Colon (tissue), 2 donors: ENCODE measurements around the gene ECE1.

ENCODE experiments used
- FAIRE-seq: peaks from 2 replicates; lab custom pipeline; 2012; peaks lifted over from hg19 to GRCh38; lab: Jason Lieb, UNC
- donor health status: control.
- donor health status: control.

Gene ECE1

DNA sequence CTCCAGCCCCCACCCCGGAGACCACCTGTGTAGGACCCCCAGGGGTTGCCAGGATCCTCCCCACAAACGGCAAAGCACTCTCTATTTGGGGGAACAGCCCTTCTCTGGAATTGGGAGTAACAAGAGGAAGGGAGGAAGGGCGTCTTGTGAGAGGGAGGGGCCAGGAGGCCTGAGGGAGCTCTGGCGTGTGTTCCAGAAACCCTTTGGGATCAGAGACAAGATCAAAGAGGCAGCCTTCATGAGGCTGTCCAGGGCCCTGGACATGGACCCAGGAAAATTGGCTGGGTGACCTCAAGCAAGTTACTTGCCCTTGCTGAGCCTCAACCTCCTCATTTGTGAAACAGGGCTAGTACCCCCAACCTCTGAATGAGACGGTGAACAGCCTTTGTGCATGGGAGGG is 18.1 kb upstream of the ECE1 start:
- FAIRE-seq, result no peak

DNA sequence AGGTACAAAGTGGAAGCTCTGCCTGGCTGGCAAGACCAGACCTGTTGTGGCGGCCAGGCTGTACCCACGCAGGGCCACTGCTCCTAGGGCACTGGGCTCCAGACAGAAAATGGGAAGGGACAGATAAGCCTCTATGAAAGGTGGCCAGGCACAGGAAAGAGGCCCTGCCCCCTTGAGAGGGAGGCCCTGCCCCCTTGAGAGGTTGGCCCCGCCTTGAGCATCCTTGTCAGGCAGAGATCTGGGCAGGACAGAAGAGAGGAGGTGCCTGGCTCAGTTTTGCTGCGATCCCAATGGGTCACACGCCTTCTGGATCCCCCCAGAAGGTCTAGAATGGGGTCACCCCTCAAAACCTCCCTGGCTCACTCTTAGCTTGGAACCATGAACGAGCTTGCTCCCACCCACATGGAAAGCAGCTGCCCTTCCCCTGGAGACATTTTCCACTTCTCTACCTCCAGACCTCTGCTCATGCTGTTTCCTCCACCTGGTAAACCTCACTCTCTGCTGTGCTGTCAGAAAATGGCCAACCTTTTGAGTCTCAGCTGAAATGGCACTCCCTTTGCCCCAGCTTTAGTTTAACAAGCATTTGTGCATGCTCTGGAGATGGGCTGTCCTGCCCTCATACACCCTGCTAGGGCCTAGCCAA is 17.5 kb upstream of the ECE1 start:
- no peak for FAIRE-seq

DNA sequence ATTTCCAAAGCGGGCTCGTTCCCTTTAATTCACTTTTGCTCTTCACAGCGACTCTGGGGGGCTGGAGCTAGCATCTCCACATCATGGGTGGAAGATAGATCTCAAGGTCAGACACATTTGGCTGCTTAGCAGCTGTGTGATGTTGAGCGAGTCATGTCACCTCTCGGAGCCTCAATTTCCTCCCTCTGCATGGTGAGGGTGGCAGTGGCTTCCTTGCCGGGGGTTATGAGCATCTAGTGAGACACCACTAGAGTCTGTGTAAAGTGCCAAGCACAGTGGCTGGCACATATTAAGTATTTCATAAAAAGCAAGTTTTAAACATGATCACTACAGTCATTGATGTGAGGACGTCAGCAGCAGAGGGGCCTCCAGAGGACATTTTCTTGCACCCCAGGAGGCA is 16.9 kb upstream of the ECE1 start:
- FAIRE-seq, result no peak

DNA sequence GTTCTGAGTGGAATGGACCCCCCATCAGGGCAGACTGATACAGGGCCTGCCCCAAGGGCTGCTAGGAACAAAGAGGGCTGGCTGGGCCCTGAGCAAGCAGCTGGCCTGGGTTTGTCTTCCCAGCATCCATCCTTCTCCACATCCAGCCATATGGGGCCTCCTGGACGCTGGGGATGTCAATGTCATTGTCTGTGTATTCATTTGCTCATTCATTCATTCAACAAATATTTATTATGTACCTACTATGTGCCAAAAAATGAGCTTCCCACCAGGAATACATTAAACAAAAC is 15.6 kb upstream of the ECE1 start:
- no peak for FAIRE-seq

DNA sequence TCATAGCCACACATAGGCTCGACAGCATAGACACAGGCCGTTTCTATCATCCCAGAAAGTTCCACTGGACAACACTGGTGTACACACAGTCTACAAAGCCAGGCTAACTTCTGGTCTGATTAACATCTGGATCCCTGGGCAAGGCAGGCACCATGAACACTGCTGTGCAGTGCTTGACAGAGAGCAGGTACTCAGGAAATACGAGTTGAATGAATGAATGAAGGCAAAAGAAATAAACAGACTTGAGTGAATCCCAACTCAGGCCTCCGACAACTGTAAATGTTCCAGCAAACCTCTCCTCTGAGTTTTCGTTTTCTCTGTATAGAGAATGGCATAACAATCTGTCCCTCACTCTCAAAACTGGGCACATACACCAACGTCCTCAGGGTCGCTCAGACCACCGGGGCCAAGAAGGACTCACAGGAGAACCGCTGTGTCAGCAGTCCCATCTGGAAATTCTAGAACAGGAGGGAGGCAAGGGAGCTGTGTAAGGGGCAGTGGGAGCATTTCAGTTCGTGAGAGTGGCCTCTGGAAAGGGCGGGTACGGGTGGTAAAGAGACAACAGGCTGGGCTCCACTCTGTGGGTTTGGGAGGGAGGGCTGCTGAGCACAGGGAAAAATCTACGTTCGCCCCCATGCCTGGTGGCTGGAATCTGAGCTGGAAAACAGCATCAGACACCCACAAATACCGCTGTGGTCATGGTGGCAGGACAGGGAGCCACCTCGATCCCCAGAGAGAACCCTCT is 15.1 kb upstream of the ECE1 start:
- FAIRE-seq, result no peak

DNA sequence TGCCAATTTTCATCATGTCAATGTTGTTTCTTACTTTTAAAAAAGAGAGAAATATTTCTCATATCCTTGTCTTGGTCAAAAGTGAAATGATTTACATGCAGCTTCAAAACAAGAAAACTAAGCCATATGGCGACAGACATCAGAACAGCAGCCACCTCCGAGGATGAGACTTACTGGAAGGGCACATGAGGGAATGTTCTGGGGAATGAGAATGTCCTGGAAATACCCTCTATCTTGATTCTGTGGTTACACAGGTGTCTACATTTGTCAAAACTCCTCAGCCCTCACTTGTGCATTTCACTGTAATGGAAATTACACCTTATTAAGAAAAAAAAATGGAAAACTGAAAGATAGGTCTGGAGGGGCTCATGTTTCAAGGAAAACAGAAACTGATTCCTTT is 14.2 kb upstream of the ECE1 start:
- FAIRE-seq, result no peak

DNA sequence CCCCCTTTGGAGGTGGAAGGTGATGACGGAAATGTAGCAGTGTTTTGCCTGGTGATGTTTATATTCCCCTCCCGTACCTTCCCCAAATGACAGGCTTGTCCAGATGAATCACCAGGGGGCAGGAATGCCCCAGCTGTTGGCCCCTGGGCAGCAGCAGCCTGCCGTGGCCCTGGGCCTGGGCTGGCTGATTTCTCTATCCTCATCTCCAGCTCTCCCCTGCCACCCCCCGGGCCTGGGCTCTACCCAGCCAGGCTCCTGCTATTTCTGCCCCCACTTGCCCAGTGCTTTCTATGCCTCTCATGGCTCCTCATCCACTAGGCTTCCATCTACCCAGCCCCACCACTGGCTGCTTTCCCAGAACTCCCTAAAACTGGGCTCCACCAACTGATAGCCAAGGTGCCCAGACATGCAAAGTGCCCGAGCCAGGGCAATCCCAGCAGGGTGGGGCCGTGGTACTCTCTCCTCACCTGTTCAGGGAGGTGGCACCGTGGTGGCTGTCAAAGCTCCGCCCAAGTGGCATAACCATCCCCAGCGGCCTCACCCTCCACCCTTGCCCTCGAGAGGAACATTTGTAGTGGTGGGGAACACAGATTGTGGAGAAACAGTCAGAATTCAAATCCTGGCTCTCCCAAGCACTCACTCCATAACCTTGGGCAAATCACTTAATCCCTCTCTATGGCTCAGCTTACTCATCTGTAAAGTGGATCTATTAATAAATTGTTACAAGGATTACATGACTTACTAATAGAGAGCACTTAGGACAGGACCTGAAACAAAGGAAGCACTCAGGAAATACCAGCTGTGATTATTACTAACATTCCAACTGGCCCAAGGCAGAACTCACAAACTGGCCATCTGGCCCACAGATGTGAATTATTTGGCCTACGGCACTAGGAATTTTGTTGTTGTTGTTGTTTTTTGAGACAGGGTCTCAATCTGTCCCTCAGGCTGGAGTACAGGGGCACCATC is 12.8 kb upstream of the ECE1 start:
- FAIRE-seq, result no peak

DNA sequence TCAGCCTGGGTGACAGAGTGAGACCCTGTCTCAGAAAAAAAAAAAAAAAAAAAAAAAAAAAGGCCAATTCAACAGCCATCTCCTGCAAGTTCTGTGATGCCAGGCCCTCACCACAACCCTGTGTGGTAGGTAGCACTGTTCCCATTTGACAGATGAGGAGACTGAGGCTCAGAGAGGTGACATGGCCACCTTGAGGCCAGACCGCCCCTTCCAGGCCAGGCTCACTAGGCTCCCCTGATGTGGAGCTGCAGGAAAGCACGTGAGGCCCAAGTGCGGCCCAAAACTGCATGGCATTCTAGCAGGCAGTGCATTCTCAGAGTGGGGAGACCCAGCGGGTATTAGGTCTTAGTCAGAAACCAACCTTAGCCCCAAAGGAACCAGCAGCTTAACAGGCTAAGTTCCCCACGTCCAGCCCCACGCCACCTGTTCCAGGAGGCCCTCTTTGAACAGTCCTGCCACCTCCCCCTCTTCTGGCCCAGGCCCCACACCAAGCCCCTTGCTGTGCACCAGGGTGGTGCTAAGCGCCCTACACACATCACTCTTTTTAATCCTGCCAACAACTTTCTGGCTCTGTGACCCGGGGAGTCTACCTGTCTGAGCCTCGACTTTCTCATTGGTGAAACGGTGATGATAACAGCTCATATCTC is 11.7 kb upstream of the ECE1 start:
- no peak for FAIRE-seq

DNA sequence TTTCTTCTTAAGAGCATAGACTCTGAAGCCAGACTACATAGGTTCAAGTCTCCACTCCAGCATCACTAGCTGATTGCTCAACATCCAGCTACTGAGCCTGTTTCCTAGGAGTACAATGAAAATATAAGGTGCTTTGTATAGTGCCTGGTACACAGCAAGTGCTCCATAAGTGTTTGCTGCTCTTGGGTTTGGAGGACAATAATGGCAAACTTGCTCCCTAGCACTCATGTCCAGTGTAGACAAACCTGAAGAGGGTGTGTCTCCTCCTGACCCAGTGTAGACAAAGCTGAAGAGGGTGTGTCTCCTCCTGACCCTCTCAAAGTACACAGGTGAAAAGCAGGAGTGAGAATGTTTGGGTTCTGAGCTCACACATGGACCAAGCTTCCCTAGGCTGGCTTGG is 10.5 kb upstream of the ECE1 start:
- FAIRE-seq, result no peak

DNA sequence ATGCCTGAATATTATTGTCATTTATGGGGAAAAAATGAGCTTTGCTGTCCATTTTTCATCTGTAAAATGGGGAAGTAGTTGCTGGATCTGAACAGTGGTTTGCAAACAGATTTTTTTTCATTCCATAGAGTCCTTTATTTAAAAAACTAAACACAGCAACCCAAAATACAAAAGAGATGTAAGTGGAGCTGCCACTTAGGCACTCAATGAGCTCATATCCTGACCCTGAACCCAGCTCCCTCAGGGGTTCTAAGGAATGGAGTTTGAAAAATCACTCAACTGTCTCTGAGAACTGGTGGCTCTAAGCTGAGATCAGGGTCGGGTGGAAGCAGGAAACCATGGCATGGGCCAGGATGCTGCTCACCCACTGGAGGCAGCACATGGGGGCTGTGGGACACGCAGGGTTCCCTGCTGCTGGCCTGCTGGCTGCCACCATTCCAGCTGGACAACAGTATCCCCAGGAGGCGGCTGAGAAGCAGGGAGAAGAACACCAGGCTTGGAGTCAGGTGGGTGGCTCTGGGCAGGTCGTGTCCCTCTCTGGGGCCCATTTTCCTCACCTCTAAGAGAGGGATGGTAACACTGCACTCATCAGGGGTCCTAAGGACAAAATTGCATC is 9.6 kb upstream of the ECE1 start:
- no peak for FAIRE-seq

DNA sequence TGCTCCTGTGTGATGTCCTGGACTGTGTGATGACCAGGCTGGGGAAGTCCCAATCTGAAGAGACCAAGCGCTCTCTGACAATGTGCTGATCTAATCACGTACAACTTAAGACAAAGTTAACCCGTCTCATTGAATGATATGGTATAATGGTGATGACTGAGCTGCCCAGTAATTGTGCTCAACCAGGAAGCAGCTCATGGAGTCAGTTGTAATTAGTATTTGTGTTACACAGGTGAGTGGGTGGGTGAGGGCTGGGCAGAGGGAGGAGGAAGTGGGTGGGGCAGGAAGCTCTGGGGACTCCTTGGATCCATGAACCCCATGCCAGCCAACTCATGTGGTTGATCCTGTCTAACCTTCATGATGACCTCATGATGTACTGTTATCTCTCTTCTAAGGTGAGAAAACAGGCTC is 8.7 kb upstream of the ECE1 start:
- FAIRE-seq, result no peak

DNA sequence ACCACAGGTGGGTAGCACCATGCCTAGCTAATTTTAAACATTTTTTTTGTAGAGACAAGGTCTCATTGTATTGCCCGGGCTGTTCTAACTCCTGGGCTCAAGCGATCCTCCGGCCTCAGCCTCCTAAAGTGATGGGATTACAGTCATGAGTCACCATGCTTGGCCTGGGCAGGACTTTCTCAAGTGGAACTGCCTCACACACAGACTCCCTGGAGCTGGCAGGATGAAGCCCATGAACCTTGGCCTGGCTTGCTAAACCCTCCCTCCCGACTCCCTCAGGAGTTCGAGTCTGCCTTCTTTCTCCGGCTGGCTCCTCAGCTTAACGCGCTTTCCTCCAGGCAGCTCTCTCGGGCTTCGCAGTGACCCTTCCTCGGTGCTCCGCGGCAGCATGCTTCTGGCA is 7.7 kb upstream of the ECE1 start:
- FAIRE-seq, result no peak

DNA sequence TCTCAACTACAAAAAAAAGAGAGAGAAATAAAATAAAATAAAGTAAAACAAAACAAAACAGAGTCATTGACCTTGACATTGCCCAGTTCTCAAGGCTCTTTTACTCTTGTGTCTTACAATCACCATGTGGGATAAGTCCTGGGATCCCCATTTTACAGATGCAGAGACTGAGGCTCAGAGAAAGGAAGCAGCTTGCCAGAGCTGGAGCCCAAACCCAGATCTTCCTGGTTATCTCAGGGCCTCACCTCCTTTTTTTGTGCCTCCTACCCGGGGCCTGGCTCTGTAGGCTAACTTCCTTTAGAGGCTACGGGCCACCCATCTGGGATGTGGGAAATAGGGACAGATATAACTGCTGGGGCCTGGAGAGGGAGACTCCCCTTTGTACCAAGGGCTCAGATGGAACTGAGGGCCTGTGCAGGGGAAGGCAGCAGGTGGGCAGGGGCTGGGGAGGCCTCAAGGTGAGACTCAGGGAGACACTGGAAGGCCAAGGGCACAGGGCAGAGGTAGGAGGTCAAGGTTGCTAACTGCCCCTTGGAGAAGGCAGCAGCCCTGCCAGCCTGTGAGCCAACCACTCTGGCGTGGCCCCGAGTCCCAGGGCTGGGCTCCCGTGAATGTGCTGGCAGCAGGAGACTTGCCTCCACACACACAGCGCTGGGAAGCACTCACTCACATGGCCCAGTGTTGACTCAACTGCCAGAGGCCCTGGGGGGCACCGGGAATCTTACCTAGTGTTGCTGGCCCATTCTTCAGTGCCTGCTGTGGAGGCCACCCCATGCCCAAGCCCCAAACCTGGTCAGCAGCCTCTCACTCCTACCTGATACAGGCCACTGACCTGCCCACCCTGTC is 6.5 kb upstream of the ECE1 start:
- FAIRE-seq, result no peak

DNA sequence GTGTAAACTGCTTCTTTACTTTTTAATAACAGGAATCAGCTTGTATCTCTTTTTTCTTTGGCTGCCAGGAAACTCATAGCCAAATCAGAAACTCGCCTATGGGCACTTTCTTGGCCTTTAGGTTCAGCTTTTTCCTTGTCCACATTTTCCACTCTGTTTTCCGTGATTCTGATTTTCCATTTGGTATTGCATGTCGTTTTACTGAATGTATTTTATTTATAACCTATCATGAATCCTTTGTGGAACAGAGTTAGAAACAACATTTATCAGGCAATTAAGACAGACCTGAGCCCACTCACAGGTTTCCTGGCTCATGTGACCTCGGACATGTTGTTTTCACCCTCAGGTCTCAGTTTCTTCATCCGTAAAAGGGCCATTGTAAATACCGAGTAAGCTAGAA is 5.3 kb upstream of the ECE1 start:
- FAIRE-seq, result no peak

DNA sequence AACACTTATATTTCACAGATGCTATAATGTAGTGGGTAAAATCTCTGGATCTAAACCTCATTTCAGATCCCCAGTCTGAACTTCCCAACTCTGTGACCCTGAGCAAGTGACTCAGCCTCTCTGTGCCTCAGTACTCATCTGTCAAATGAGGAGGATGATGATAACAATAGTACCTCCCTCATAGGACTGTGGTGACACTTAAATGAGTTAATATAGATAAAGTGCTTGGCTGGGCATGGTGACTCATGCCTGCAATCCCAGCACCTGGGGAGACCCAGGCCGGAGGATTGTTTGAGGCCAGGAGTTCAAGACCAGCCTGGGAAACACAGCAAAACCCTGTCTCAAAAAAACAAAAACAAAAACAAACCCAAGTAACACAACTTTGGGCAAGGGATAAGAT is 4.7 kb upstream of the ECE1 start:
- FAIRE-seq, result no peak

DNA sequence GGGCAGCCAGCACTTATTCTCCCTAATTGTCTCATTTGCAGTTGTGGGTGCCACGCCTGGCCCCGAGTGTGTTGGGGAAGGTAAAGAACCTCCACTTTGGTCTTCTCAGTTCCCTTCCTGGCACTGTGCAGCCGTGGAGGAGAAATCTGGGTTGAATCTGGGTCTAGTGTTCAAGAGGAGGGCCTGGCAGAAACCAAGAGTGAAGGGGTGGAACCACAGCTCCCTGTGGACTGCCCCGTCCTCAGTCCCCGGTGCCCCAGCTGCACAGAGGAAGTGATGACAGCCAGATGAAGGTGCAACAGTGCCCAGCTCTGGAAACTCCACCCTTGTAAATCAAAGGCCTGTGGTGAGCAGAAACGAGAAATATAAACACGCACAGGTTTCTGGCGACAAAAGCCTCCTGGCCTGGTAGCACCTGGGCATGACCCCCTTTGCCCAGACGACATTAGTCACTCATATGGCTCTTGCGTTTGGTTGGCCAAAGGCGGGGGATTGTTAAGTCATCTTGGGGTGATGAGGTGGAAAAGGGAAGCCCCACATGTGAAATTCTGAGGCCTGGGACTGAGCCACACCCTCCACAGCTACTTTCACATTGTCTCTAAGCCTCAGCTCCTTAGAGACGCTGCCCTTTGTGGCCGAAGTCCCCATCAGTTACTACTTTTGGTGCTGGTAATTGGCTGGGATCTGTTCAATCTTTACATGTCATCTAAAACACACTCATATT is 4.2 kb upstream of the ECE1 start:
- FAIRE-seq, result no peak

DNA sequence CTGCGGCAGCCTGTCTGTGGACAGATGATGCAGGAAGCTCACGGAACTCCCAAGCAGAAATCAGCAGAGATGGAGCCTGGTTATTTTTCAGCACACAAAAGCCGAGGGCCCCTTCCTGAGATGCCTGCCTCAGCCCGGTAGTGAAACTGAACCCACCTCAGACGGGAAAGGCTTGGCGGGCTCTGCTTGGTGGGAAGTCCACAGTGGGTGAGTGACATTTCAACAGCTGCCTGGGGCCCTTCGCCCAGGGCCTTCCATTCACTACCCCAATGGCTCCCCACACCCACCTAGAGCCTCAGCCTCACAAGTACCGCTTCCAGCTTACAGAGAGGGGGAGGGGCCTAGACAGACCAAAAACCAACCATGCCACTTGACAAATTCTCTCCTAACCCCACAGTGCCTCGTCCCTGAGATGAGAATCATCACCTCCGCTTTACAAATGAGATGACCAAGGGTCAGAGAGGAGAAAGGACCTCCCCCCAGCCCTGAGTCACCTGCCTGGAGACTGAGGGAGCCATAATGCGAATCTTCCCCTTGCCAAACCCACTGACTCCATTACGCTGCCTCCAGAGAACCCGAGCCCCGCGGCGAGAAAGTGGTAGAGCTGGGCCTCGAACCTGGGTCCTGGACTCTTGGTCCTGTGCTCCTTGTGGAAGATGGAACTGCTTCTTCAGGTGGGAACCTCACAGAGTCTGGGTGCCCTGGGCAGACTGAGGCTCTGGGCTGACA is 3.4 kb upstream of the ECE1 start:
- FAIRE-seq, result no peak

DNA sequence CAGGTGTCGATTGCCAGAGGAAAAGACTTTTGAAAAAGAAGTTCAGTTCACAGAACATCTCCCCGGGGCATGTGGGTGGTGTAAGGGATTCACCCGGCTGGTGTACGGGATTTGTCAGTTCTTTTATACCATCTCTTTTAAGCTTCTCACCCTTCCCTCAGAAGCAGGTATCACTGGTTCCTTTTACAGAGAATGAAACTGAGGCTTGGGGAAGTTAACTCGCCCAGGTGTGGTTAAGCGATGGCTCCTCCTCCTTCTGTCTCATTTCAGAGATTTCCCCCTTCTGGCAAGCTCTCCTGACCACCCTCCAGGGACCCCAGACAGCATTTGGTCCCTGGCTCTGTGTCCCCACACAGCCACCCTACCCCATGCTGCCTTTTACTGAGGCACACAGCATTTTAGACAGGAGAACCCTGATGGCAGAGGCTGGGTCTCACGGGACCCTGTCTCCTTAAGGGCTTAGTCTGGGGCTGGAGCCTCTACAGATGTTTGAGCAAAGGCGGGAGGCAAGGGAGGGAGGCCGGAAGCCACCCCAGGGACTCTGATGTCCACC is 2.8 kb upstream of the ECE1 start:
- no peak for FAIRE-seq

DNA sequence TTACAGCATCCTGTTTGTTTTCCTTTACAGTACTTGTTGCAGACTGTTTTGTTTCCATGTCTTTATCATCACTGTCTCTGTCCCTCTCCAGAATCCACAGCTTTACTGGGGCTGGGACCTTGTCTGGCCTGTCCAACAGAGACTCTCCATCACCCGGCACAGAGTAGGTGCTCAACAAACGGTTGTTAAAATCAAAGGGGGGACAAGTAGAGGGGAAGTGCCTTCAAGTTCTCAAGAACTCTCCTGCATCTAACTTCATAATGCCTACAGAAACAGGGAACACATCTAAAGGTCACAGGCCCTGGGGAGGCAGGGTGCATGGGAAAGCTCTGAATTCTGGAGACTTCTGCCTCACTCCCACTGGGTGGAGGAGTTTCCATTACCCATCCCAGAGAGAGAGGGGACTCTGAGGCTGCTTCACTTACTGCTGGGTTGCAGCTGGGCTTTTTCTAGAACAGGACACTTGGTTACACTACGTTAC is 2.3 kb upstream of the ECE1 start:
- FAIRE-seq, result no peak

DNA sequence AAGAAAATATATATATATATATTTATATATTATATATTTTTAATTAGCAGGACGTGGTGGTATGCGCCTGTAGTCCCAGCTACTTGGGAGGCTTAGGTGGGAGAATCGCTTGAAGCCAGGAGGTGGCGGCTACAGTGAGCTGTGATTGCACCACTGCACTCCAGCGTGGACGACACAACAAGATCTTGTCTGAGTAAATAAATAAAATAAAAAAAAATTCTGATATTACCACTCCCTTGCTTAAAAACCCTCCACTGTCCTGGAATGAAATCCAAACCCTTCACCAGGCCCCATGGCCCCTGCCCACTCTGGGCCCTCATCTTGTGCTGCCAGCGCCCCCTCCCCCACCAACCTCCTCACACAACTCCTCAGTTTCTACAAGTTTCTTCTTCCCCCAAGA is 1.7 kb upstream of the ECE1 start:
- FAIRE-seq, result no peak
